RWPE2 (cell line): ENCODE results near the gene SNX21.

Source experiments
- ATAC-seq: fragments of 200-7000 bp; cut with Tn5 transposase; 3 replicates; pipeline ENCODE4 v1.9.1; 2021; ENCODE audit warnings: low read depth
- DNase-seq: peaks from one replicate; pipeline ENCODE4 v3.0.0-alpha.2; 2020; ENCODE audit warnings: low spot score
- H3K27ac ChIP-seq: fragments of 450-650 bp; 2 replicates; pipeline ENCODE4 v1.5.1; 2017; ENCODE audit warnings: mild to moderate bottlenecking; ENCODE audit not compliant: poor library complexity, severe bottlenecking
- H3K27me3 ChIP-seq: fragments of 250-450 bp; sonication (Bioruptor Pico); 2 replicates; pipeline ENCODE4 v1.5.1; 2021; ENCODE audit warnings: mild to moderate bottlenecking, moderate library complexity; ENCODE audit not compliant: insufficient read depth, poor library complexity, severe bottlenecking
- H3K36me3 ChIP-seq: fragments of 250-450 bp; sonication (Bioruptor Pico); 2 replicates; pipeline ENCODE4 v1.5.1; 2020; ENCODE audit warnings: low read depth, mild to moderate bottlenecking, moderate library complexity
- H3K4me1 ChIP-seq: fragments of 250-450 bp; sonication (Bioruptor Pico); 2 replicates; pipeline ENCODE4 v1.5.1; 2021; ENCODE audit warnings: mild to moderate bottlenecking, moderate library complexity; ENCODE audit not compliant: insufficient read depth, poor library complexity, severe bottlenecking
- H3K4me3 ChIP-seq: fragments of 250-450 bp; sonication (Bioruptor Pico); 2 replicates; pipeline ENCODE4 v1.5.1; 2021; ENCODE audit warnings: mild to moderate bottlenecking, moderate library complexity; ENCODE audit not compliant: severe bottlenecking
- H3K9me3 ChIP-seq: fragments of 250-450 bp; sonication (Bioruptor Pico); 2 replicates; pipeline ENCODE4 v1.5.1; 2021; ENCODE audit warnings: mild to moderate bottlenecking, moderate library complexity; ENCODE audit not compliant: severe bottlenecking
- CTCF ChIP-seq: fragments of 450-650 bp; IDR thresholded peaks from one replicate; pipeline ENCODE4 v1.5.1; 2017; ENCODE audit warnings: mild to moderate bottlenecking, moderate library complexity; ENCODE audit not compliant: poor library complexity, severe bottlenecking

Gene SNX21

GRCh38 chr20:45818239-45818638 lies 15.4 kb upstream of the SNX21 start:
- ATAC-seq, result no peak
- no peak overlapping the region for H3K27ac ChIP-seq
- DNase-seq, result no peak

GRCh38 chr20:45819466-45819865 lies 14.1 kb upstream of the SNX21 start:
- no peak overlapping the region for H3K27ac ChIP-seq
- peaks cover 15% of the 10 kb centered on the region for H3K27me3 ChIP-seq
- no peak for TF ChIP-seq CTCF
- peaks cover 29% of the 10 kb centered on the region for H3K36me3 ChIP-seq
- H3K4me1 ChIP-seq, result peaks cover under 1% of the 10 kb centered on the region
- ATAC-seq (no peak), DNase-seq (no peak)
- no peak overlapping the region for H3K4me3 ChIP-seq
- no peaks in the 10 kb centered on the region for H3K9me3 ChIP-seq

More at GRCh38 chr20:45818239-45818638, 15.4 kb upstream of the SNX21 start:
- Histone ChIP-seq H3K36me3 (peaks cover 42% of the 10 kb centered on the region), H3K9me3 (no peaks in the 10 kb centered on the region), H3K27me3 (peaks cover 6% of the 10 kb centered on the region), H3K4me1 (peaks cover 8% of the 10 kb centered on the region), H3K4me3 (no peak overlapping the region)
- TF ChIP-seq CTCF, result no peak

- Histone ChIP-seq H3K4me3 (no peak overlapping the region), H3K4me1 (no peaks in the 10 kb centered on the region), H3K36me3 (peaks cover 5% of the 10 kb centered on the region), H3K27me3 (peaks cover 15% of the 10 kb centered on the region), H3K9me3 (no peaks in the 10 kb centered on the region), H3K27ac (no peak overlapping the region)
- ATAC-seq, result no peak
- TF ChIP-seq CTCF, result no peak
- no peak for DNase-seq
Measured at GRCh38 chr20:45821947-45822346, 11.7 kb upstream of the SNX21 start.

GRCh38 chr20:45822857-45823256 lies 10.7 kb upstream of the SNX21 start:
- H3K27ac ChIP-seq, result no peak overlapping the region
- no peak for TF ChIP-seq CTCF
- no peaks in the 10 kb centered on the region for H3K4me1 ChIP-seq
- H3K4me3 ChIP-seq, result no peak overlapping the region
- DNase-seq (peak; percentile 89), ATAC-seq (peak; percentile 72)
- no peaks in the 10 kb centered on the region for H3K36me3 ChIP-seq
- no peaks in the 10 kb centered on the region for H3K9me3 ChIP-seq
- H3K27me3 ChIP-seq, result peaks cover 15% of the 10 kb centered on the region

- Histone ChIP-seq H3K36me3 (no peaks in the 10 kb centered on the region), H3K4me3 (no peak overlapping the region), H3K9me3 (no peaks in the 10 kb centered on the region), H3K27ac (no peak overlapping the region), H3K4me1 (no peaks in the 10 kb centered on the region), H3K27me3 (peaks cover 15% of the 10 kb centered on the region)
- DNase-seq (no peak), ATAC-seq (peak; percentile 55)
- peak; percentile 92 for TF ChIP-seq CTCF
Measured at GRCh38 chr20:45823949-45824835, 9.4 kb upstream of the SNX21 start.
